ENCODE measurements around the gene NPDC1.

Gene NPDC1

GRCh38 chr9:136990242-136990911 lies 55.6 kb downstream of the NPDC1 start:
- no peak for DNase-seq
